GM21619 (cell line): ENCODE data around the gene FTH1.

Source experiments
- ATAC-seq: cut with Tn5 transposase; IDR thresholded peaks from one replicate; pipeline ENCODE4 v1.9.1; 2021; ENCODE audit not compliant: unreplicated experiment

The FTH1 gene

DNA sequence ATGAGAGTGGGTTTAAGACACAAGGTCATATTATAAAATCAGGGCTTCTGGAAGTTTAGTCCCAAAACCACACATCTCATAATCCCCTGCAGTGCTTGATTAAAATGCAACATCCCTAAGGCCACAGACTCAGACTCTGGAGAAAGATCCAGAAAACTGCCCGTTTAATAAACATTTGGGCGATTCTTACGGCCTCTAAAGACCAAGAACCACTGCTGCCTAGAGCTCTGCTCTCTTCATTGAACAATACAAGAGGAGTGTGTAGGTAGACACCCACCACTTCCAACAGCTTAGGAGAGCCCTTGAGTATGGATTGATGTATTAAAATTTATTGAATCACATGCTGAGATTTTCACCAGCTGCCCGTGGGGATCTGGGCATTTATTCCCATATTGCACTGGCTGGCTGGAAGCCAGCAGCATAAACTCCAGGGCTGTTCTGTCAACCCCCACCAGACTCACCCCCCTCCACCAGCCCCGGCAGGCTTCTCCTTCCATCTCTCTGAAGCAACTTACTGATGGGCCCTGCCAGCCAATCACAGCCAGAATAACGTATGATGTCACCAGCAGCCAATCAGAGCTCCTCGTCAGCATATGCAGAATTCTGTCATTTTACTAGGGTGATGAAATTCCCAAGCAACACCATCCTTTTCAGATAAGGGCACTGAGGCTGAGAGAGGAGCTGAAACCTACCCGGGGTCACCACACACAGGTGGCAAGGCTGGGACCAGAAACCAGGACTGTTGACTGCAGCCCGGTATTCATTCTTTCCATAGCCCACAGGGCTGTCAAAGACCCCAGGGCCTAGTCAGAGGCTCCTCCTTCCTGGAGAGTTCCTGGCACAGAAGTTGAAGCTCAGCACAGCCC lies 18.0 kb downstream of the FTH1 start:
- no peak for ATAC-seq

DNA sequence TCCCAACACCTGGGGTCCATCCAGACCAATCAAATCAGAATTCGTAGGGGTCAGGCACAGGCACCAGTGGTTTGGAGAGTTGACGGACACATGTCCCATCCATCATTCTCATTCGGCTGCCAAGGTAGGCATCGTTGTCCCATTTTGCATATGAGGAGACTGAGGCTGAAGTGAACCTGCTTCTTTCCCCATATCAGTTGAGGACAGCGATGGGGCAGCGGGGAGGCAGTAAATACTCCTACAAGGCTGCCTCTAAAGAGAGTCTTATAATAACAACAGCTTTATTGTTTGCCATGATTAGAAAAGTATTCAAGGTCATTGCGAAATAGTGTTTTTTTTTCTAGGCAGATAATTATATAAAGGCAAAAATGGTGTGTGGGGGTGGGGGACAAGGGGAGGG lies 18.9 kb downstream of the FTH1 start:
- ATAC-seq: no peak

DNA sequence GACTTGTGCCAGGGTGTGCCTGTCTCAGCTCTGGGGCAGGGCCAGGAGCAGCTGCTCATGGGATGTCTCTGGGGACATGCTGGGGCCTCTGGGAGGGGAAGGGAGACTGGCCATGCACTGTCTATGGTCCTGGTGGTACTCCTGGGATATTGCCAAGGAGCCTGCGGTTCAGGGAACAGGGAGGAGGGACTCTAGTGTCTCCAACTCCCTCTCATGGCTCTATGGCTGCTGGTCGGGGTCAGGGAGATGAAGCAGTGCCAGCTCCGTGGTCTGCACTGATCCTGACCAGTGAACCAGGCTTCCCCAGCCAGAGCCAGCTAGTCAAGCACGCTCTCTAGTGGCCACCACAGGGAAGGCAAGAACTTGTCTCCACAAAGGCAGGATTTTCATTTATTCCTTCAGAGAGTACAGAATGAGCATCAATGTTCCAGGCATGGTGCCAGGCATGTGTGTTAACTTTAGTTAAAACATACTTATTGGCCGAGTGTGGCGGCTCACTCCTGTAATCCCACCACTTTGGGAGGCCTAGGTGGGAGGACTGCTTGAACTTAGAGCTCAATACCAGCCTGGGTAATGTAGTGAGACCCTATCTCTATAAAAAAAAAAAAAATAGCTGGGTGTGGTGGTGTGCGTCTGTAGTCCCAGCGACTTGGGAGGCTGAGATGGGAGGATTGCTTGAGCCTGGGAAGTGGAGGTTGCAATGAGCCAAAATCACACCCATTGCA lies 19.8 kb downstream of the FTH1 start:
- peak; percentile 54 for ATAC-seq

DNA sequence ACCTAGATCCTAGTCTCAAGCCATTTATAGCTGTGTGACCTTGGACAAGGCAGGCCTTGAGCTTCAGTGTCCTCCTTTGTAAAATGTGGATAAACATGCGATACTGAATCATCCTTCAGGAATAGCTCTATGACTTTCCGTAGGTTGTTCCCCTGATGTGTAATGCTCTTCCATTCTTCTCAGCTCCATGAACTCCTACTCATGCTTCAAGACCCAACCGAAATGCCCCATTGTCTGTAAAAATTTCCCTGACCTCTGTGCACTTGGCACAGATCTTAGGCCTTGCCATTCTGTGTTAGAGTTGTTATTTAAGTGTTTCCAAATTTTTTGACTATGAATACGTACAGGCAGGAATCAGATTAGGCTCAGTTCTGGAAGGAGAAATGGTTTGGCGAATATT lies 20.5 kb downstream of the FTH1 start:
- ATAC-seq: no peak

DNA sequence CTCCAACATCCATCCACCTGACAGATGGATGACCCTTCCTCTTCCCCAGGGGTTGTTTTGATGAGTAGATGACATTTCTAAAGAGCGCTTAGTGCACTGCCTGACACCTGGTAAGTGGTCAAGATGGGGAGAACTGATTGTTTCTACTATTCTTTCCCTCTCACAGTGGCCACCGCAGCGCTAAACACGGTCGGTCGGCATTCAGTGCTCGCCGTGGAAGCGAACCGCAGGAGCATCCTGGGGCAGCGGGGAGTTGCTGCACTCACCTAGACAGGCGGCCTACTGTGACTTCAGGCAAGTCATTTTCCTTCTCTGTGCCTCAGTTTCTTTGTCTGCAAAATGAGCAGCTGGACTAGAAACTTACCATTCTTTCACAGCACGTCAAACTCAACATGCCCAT lies 22.2 kb downstream of the FTH1 start:
- no peak for ATAC-seq

DNA sequence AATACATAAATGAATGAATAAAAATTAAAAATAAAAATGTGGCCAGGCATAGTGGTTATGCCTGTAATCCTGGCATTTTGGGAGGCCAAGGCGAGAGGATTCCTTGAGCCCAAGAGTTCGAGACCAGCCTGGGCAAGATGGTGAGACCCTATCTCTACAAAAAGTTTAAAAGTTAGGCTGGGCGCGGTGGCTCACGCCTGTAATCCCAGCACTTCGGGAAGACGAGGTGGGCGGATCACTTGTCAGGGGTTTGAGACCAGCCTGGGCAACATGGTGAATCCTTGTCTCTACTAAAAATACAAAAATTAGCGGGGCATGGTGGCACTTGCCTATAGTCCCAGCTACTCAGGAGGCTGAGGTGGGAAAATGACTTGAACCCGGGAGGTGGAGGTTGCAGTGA lies 27.0 kb downstream of the FTH1 start:
- no peak for ATAC-seq

DNA sequence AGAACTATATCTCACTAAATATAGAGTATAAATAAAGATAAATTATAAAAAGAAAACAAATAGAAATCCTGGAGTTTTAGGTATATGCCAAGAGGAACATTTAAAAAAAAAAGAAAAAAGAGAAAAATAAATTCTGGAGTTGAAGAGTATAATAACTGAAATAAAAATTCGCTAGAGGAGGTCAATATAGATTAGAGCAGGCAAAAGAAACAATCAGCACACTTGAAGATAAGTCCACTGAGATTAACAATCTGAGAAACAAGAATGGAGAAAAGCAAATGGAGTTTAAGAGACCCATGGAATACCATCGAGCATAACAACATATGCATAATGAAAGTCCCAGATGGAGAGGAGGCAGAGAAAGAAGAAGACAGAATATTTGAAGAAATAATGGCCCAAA lies 31.6 kb downstream of the FTH1 start:
- ATAC-seq: no peak

DNA sequence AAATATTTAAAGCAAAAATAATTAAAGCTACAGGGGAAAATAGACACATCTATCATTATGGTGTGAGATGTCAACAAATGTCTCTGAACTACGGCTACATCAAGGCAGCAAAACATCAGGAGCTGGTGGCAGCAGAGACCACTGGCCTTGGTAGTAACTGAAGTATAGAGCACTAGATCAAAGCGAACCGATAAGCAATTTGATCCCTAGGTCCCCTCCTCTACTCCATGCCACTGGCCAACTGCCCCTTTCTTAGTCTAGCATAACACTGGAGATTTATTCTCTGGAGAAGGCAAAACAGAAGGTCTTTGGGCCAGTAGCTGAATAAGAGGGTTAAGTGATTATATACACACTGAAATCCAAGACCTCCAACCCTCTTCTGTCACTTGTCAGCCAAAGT lies 36.5 kb downstream of the FTH1 start:
- no peak for ATAC-seq

DNA sequence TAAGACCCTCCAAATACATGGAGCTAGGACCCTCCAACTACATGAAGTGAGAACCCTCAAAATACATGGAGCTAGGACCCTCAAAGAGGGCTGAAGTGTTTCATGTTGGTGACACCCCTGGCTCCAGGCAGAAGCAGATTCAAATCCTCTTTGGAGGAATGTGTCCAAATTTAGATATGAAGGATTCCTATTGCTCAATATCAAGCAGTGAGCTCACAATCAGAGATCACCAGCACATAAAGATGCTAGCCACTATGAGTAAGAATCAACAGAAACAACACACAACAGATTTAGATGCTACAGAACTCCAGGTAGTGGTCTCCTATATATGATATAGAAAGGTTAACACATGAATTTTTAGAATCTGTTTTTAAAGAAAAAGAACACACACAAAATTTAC lies 38.8 kb downstream of the FTH1 start:
- no peak for ATAC-seq

DNA sequence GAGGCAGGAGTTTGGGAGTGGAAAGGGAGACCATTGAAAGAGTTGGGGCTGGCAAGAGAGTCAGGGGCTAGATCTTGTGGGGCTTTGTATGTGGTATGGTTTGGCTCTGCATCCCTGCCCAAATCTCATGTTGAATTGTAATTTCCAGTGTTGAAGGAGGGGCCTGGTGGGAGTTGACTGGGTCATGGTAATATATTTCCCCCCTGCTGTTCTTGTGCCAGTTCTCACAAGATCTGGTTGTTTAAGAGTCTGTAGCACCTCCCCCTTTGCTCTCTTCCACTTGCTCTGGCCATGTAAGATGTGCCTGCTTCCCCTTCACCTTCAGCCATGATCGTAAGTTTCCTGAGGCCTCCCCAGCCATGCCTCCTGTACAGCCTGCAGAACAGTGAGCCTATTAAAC lies 39.9 kb downstream of the FTH1 start:
- no peak for ATAC-seq

DNA sequence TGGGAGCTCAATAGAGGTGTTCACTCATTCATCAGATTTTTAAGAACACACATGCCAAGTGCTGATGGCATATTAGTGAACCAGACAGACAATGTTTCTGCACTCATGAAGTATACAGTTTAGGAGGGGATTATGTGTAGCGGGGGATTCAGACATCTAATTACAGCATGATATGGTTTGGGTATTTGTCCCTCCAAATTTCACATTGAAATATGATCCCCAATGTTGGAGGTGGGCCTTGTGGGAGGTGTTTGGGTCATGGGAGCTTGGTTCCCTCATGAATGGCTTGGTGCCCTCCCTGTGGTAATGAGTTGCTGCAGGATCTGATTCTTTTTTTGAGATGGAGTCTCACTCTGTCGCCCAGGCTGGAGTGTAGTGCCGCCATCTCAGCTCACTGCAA lies 41.2 kb downstream of the FTH1 start:
- ATAC-seq: no peak

DNA sequence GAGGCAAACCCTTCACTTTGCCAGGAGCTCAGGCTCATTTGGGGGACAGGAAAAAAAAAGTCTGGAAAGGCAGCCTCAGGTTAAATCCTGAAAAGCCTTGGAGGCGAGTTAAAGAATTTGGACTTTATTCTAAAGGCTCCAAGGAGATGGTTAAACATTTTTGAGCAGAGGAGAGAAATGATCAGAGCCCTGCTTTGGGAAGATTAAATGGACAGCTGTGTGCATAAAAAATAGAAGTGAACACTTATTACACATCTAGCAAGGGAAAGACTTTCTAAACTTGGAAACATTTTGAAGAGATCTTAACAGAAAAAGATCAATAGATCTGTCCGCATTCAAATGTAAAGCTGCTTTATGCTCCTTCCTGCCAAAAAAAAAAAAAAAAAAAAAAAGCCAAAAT lies 41.7 kb downstream of the FTH1 start:
- no peak for ATAC-seq

DNA sequence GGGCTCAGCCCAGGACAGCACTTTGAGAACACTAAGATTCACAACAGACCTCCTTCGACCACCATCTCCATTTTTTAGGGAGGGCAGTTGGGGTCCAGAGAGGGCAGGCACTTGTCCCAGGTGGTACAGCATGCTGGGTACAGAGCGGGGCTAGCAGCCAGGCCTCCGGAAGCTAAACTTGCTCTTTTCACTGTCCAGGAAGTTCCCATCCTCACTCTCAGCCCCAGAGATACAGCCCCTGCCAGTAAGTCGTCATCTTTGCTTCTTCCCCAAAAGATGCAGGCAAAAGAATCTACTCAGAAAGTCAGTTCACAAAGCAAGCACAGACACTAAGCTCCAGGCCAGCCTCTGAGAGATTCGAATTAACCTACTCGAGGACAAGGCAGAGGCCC lies 43.4 kb downstream of the FTH1 start:
- no peak for ATAC-seq

DNA sequence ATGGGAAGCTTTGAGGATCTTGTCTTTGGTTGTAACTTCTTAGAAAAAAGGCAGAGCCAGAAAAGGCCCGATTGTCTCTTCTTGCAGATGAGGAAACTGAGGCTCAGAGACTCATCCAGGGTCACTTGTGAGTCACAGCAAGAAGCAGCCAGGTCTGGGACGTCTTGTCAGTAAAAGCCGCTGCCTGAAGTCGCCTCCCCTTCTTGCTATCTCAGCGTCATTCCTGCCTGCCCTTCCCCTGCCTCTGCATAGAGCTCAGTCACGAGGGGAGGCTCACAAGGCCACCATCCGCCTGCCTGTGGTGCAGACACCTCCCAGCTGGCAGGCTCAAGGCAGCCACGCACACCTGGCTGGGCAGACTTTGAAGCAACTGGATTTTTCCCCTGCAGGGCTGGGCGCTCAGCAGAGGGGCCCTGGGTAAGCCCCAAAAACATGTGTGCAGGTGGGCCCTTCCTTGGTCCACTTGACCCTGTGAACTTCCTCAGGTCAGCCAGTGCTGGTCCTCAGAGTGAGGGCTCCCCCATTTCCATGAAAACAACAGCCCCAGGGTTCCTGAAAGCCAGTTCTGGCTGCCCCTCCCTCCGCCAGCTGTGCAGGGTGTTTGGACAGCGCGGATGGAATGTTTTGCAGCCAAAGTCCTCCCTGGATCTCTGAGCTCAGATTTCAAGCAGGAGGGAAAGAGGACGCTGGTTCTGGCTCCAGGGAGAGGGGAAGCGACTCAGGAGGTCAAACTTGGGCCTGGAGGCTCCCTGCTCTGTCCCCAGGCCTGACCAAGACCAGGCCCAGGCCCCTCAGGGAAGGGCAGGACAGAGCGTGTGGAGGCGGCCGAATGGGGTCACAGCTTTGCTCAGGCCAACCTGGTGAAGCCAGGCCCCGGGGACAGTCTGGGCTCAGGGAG lies 44.0 kb downstream of the FTH1 start:
- no peak for ATAC-seq

DNA sequence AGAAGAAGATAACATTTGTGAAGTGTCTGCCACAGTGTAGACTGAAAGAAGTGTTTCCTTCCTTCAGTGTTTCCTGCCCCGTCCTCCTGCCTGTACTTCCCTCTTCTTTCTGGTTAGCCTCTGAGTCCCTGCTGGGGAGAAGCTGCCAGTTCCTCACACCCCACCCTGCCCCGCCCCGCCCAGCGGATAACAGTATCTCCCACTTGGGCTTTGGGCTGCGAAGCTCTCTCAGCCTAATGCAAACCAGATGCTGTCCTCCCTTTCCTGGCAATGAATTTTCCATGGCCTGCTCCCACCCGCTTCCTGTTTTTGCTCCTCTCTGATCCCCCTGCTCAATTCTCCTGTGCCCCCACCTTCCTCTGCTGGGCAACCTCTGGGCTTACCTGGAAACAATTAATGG lies 44.9 kb downstream of the FTH1 start:
- ATAC-seq: no peak

DNA sequence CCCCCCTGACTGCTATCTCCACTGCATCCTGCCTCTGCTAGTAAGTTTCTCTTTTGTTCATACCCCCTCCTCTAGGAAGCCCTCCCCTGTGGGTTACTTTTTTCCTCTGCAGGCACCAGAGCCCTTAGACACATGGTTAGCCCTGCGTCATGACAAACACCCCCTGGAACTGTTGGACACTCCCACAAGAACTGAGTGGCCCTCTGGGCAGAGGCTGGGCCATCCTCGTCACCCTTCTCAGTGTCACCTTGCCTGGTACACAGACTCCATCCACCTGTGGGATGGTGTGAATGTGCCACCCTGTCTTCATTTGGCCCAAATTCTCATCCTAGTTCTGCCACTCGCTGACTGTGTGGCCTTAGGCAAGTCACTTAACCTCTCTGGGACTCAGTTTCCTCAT lies 46.0 kb downstream of the FTH1 start:
- no peak for ATAC-seq

DNA sequence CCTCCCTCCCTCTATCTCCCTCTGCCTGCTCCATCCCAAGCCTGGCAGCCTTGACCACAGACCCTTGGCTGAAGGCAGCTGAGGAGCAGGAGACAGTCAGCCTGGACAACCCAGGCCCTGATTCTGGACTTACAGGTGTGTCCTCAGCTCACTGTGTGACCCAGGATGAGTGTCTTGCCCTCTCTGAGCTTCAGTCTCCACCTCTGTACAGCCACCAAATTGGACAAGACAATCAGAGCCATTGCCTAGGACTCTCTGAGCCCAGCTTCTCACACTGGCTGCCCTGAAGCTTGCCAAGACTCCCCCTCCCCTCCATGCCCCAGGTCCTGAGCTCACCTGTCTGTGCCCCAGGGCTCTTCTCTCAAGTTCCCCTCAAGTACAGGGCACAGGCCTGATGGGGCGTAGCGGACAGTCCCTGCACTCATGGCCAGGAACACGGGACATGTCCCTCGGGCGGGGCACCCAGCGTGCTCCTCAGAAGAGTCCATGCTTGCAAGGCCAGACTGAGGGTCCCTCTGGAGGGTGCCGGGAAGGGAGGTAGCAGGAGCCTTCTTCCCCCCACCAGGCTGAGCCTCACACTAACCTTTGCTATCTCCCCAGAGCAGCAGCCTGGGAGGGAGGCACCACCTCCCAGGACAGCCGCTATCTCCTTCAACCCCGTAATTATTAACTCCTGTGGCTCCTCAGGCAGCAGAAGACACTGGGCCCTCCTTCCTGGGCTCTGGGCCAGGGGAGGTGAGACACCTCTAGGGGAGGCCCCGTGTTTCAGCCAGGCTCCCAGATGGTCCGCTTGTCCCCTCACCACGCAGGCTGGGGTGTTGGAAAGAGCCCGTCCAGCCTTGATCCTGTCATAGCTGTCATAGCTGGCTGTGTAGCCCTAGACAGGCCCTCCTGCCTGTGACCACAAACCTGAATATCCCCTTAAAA lies 47.5 kb downstream of the FTH1 start:
- no peak for ATAC-seq

DNA sequence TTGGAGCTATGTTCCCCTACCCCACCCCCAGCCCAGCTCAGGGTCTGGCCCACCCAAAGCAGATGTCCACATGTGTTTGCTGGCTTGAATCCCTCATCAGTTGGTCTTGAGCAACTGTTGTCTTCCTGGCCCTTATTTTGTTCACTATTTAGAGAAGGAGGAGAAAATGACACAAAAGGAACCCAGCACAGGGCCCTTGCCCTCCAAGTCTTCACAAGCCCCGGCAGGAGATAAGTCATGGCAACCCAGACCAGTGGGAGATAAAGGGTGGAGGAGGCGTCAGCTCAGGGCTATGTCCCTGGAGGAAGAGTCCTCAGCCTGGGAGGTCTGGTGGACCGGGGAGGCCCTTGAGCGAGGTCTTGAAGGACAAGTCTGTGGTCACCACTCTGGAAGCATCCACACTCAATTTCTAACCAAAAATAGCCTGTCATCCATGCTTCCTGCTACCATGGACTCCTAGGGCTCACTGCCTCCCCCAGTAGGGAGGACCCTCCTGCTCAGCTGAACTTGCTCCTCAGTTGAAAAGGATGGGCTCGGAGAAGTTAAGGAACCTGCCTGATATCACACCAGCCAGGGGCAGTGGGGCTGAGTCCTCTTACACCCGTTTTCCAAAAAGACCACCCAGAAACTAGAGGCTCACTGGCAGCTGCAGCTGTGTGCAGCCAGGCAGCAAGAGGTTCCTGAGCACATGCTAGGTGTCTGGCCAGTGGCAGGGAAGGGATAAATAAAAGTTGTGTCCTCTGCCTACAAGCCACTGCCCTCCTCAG lies 48.3 kb downstream of the FTH1 start:
- no peak for ATAC-seq

DNA sequence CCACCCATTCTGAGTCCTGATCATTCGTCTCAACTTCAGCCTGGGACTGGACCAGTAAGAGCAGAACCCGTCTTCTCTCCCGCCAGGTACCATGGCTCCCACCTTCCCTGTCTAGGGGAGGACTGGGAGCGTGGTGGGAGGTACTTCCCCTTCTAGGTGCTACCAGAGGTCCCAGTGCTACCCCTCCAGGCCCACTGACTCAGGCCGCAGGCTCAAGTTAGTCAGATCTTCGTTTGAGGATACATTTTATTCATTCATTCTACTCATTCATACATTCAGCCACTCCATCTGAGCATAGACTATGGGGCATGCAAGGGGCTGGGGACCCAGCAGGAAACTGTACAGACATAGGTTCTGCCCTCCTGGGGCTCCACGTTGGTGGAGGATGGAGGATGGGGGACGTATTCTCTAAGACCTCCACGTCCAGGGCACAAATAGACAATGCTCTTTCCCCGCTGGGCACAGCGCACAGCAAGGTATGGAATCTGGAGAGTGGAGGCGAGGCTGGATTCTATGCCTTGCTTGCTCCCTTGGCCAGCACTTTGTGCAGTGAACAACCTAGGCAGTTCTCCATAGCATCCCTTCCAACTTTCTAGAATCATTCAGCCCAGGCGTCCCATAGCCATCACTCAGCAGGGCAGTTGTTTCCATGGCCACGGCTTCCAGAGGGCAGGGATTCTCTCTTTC lies 49.0 kb downstream of the FTH1 start:
- no peak for ATAC-seq
